Stimulated activated CD4-positive, alpha-beta T cell treated with anti-CD3 and anti-CD28 coated beads, Interleukin-12 subunit alpha, Interleukin-12 subunit beta, amount 100 ng/mL, for 48 hours (primary cell): Measurements from ENCODE around the gene DDX39B.

Experiments
- DNase-seq, 3 donors: peaks; one replicate each; pipeline ENCODE4 v3.0.0-alpha.2; 2020; ENCODE audit warnings: low read depth in 2 of 3, low spot score in 1 of 3

The DDX39B gene

GRCh38 chr6:31548544-31548873 is 6.7 kb upstream of the DDX39B start:
- DNase-seq: no peak

DNA sequence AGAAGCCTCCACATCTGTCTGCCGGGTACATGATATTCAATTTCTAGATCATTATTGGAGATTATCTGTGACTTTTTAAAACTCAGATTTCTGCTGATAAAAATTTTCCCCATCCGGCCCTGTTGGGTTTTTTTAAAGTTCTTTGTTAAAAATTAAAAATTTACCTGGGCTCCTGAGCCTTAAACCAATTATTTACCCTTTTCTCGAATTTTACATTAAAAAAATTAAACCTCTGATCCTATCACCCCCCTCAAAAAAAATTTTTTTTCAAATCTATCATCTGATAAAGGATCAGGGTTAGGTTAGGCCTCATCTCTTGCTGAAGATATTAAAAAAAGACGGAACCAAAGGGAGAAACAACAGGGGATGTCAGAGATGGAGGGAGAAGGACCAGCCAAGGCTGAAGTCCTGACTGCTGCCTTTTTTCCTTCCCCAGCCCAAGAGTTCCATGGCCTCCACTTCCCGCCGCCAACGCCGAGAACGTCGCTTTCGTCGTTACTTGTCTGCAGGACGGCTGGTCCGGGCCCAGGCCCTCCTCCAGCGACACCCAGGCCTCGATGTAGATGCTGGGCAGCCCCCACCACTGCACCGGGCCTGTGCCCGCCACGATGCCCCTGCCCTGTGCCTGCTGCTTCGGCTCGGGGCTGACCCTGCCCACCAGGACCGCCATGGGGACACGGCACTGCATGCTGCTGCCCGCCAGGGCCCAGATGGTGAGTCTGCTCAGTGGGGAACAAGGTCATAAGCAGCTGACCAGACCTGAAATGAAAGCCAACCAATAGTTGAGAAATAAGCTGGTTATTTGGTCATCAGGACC is 6.1 kb upstream of the DDX39B start:
- DNase-seq: no peak

DNA sequence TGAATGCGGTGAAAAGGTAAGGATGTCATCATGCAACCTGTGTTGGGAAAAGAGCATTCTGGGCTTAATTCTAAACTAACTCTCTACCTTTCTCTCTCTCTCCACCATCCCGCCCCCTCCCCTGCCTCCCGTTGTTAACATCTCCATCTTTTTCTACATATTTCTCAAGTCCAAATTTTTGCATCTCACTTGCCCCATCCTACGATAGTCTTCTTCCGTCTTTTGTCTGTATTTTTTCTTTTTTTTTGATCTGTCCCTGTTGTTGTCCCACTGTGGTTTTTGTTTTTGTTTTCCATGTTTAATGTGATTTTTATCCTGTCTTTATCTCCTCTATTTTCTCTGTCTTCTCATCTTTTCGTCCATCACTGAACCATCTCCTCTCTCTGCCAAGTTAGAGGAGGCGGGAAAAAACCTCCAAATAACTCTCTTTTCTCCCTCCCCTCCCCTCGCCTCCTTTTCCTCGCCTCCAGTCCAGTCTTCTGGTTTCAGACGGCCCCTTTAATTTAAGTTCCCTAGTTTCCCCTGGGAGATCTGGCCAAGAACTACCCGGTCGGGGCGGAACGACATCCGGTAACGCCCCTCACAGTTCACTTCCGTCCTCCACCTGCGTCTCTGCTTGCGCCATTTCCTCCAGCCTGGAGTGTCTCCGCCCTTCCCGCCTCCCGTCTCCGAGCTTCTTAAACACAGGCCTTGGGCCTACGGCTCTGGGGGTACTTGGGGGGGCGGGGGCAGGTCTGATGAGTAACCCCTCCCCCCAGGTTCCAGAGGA is 5.3 kb upstream of the DDX39B start, which contains the start of gene NFKBIL1:
NFKBIL1 (plus strand) TSS at position 651 of the 769 bp plus-strand sequence; CDS start at position 738, 87 bp downstream.
- DNase-seq: peak; percentile 89 to 91 (median 89)

- peak; percentile 84 to 94 (median 91) for DNase-seq
These were observed 4.6 kb upstream of the DDX39B start, which contains the start of gene ATP6V1G2 for GRCh38 chr6:31546339-31546957. Gene ATP6V1G2 (minus strand): TSS chr6:31546608. CDS start chr6:31546559, 49 bp downstream.

DNA sequence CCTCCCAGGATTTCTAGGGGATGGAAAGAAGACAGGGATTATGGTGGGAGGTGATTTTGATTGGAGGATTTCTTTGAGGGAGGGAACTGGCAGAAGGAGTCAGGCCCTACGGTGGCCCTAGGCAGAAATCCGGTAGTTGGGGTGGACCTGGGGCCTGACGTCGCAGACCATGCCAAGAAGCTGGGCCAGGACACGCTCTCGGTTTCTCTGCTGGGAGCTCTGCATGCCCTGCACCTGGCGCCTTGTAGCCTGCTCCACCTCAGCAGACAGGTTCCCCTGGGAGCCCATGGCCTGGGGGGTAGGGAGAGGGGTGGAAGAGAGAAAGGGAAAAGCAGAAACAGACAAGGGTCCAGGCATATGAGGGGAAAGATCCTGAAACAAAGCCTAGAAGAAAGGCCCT is 3.5 kb upstream of the DDX39B start:
- no peak for DNase-seq

DNA sequence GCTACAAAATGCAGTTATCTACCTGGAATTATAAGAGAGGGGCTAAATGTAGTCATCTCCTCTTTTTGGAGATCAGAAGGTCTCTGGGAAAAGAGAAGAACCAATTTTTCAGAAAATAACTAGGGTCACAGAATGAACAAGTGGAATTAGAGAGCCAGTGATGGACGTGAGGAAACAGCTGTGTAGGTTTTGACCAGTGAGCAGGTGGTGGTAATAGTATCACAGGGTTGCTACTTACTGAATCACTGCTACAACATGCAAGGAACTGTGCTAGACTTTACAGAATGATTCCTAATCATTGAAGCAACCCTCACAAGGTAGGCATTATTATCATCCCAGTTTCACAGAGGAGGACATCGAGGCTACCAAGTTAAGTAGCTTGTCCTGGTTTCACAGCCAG is 2.9 kb upstream of the DDX39B start:
- no peak for DNase-seq

DNA sequence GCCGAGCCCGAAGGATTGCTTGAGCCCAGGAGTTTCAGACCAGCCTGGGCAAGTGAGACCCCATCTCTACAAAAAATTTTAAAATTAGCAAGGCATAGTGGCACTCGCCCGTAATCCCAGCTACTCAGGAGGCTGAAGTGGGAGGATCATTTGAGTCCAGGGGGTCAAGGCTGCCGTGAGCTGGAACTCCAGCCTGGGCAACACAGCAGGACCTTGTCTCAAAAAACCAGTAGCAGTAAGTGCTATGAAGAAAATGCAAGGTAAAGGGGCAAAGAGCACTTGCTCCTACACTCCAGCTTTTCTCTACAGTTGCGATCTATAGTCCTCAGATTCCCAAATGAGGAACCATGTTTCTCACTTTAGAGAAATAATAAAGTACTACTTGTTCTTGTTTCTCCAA is 1.8 kb upstream of the DDX39B start:
- DNase-seq: no peak

DNA sequence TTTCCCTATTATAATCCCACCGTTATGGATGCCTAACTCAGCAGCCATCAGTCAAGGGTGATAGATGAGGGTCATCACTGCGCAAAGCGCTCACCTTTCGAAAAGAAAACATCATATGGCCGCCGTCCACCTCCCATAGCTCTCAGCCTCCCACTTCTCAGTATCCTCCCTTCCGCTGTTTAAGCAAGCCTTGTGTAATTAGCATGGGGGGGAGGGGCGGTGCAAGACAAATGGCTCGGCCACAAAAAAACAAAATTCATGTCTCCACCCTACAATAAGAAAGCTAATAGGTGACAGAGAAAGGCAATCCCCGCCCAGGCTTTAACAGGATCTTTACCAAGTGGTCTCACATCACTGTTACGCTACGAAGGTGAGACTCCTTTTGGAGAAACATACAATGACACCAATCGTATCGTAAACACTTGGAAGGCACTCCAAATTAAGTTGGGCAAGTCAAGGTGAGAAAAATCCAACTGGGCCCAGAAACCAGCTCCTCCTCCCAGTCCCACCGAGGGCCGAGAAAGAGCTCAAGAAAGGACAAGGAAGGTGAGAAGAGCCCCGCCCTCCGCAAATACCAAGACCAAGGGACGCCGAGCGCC is 645 bp downstream of the DDX39B start:
- peak; percentile 40 to 54 (median 52) for DNase-seq

DNA sequence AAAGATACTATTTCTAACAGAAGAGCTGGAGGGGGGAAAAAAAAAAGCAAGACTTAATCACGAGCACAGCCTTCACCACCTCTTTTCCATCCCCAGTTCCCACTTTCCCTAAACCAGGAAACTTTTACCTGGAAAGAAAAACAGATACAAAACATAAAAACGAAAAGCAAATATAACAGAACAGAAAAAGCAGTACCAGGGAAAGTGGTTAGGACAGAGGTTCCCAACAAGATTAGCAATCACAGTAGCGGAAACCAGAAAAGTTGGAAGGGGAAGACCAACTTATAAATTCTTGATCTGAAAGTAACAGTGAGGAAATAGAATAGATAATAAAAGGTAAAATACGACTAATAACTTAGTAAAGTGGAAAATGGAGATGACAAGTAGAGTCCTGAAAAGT is 1.2 kb downstream of the DDX39B start:
- DNase-seq: no peak

DNA sequence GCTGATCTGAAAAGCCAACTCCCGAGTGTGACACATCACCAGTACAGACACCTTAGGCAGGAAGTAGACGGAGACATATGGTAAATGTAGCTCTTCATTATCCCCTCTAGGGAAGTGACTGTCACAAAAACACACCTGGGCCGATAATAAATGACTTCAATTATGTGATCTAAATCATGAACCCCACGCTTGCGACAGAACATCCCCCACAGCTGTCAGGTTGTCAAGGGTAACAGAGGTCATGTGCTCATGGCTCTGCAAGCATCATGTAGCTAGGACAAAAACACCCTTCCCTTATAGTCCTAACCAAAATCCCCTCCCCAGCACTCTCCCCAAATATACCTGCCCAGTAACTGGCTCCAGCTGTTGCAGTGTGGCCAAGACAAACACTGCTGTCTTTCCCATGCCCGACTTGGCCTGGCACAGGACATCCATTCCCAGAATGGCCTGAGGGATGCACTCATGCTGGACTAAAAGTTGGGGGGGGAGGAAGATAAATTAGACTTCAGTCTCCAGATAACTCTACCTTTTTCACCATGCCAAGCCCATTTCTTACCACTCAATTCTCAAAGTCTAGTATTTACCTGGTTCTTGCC is 2.9 kb downstream of the DDX39B start:
- no peak for DNase-seq

DNA sequence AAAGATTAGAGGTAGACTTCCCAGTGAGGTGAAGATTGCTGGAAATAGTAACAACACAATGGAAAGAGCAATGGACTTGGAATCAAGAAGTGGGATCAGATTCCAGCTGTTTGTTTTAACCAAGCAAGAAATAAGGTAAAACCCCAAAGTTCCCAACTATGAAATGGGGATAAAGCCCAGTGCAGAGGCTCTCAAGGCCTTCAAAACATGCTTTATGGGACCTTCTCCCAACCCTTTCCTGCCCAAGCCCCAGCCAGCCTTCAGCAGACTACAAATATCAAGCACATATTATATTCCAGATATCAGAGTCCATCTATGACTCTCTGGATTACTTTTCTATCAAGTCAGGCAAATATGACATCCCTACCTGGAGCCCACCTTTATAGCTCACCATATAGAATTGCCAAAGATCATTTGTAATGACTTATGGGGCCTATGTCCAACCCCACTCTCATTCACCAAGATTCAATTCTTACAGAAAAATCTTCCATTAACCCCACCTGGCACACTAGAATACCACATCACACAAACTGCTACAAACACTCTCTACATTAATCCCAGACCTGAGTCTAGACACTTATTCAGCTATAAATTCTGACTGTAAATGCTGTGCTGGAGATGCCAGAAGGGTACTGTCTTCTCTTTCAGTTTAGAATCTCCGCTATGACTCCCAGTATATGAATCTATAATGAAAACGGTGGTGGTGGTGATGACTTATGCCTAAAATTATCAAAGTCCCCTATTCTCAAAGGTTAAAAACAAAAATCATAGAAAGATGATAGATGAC is 6.1 kb downstream of the DDX39B start:
- DNase-seq: no peak

DNA sequence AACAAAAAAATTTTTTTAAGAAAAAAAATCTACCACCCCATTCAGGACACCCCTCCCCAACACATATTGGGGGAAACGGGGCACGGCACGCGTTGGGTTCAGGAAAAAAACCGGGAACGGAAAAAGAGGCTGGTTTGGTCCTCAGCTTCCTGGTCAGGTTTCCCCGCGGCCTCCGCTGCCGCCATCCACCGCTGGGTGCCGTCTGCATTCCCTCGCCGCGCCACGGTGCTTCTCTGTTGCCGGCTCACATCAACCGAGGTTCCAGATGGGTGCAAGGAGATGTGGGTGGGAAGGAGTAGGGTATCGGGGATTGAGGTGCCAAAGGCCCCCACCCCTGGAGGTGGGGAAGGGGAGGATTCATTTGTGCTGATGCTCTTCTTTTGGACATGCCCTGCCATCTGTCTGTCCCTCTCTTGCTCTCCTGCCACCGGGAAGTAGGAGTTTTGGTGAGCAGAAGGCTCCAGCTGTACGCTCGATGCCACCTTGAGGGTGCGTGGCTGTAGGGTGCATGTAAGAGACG is 7.2 kb downstream of the DDX39B start:
- no peak for DNase-seq

GRCh38 chr6:31534011-31534410 is 7.8 kb downstream of the DDX39B start:
- no peak for DNase-seq

DNA sequence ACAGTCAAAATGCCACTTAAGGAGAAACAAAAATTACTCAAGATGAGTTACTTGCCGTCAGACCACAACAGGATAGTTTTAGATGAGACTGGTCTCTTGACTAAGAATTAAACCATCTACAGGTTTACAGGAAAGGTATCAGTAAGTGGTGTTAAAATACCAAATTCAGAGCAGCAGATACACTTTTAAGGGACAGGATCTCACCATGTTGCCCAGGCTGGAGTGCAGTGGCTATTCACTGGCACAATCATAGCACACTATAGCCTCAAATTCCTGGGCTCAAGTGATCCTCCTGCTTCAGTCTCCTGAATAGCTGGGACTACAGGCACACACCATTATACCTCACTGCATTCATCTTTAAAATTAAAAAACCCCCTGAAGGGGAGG is 8.4 kb downstream of the DDX39B start:
- DNase-seq: no peak

DNA sequence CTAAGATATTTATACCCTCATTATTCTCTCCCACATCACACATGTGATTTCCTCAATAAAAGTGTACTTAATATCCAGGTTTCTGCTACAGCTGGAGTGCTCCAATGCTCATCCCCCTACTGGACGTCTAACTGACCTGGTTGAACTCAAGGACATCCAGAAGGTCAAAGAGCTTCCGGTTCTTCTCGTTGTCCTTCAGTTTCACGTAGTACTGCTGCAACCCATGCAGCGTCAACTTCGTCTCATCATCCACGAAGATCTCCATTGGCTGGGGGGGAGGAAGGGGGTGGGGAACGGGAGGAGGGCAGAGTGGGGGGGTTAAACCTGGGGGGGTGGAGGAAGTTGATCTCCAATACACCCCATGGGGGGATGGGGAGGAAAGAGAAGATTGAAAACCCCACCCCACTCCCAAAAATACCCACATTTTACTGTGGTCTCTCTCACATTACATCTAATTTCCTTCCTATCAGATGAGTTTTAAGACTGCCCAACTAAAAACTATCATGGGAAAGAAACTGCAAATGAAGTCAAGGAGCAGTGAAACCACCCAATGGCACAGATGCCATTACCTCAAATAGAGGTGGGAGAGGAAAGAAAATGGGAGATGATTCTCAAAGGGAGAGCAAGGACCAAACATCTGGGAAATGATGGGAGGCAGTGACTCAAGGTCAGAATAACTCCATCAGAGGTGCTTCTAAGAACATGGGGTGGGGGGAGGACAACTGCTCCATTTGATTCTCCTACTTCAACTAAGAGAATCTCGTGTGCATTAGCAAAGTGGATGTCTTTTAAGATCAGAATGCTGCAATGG is 9.0 kb downstream of the DDX39B start:
- DNase-seq: no peak

DNA sequence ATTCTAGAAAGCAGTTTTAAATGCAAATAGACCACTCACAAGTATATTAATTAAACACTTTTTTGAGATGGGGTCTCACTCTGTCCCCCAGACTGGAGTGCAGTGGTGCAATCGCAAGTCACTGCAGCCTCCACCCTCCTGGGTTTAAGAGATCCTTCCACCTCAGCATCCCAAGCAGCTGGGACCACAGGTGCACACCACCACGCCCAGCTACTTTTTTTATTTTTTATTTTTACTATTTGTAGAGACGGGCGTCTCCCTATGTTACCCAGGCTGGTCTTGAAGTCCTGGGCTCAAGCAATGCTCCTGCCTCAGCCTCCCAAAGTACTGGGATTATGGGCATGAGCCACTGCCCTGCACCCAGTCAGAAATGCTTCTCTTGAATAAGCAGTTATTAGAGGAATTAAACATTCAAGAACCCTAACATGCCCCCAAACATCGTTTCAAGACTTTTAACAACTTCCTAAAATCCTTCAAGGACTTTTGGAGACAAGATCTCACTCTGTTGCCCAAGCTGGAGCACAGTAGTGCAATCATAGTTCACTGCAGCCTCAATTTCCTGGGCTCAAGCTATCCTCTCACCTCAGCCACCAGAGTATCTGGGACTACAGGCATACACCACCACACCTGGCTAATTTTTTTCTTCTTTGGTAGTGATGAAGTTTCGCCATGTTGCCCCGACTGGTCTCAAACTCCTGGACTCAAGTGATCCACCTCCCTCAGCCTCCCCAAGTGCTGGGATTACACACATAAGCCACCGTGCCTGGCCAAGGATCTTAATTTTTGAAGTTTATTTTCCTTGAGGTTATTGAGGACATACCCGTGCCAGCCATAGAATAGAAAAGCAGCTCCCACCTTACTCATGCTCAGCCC is 9.8 kb downstream of the DDX39B start:
- DNase-seq: no peak

GRCh38 chr6:31531162-31531561 is 10.6 kb downstream of the DDX39B start:
- DNase-seq: no peak

- DNase-seq: no peak
These were observed 11.1 kb downstream of the DDX39B start for GRCh38 chr6:31530659-31531058.
